AG09309 (cell line): ENCODE data around the gene PLPP1.

Experiments
- DNase-seq: peaks from one replicate; pipeline ENCODE4 v3.0.0-alpha.2; 2010; ENCODE audit warnings: low read depth
- H3K4me3 ChIP-seq: 2 replicates; pipeline ENCODE4 v1.5.1; 2011; ENCODE audit warnings: mild to moderate bottlenecking, low read depth, low read length, moderate library complexity; ENCODE audit not compliant: control insufficient read depth
- TF ChIP-seq, protein P1 (sequence below): IDR thresholded peaks from 2 replicates; pipeline ENCODE4 v1.5.1; 2011; ENCODE audit warnings: mild to moderate bottlenecking, low read depth, low read length, inconsistent platforms; ENCODE audit not compliant: insufficient read depth, control insufficient read depth; ENCODE audit errors: missing control alignments

Gene PLPP1

DNA sequence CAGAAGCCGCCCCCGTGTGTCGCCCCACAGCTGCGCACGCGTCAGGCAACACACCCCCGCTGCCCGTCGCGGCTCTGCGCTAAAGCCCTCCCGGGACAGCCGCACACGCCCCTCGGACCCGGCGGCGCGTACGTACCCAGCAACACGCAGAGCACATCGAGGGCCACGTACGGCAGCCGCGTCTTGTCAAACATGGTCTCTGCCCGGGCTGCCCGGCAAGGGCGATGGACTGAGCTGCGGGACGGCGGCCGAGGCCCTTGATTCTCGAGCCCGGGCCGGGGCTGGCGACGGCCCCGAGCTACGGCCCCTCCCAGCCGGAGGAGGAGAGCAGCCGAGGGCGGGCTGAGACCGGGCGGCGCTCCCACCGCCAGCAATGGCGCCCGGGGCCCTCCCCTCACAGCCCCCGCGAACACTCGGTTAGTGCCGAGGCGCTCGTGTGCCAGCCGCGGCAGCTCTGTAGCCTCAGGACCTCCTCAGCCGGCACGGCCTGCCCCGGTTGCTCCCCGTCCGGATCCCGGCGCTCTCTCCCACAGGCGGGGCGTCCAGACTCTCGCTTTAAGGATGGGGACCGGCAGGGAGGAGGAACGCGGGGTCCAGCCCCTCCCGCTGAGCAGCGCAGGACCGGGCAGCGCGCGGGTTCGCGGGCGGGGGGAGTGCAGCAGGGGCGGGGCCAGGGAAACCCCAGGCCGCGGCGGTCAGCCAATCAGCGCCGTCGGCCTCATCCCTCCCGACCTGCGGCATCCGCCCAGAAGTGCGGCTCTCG, at the start of gene PLPP1:
Gene PLPP1 (minus strand): TSS at position 529 of the 763 bp plus-strand sequence. CDS start 335 bp downstream, at position 194.
- peak; percentile 16 for DNase-seq
- peak within 1 kb of the TSS; percentile 61 for H3K4me3 ChIP-seq
- TF ChIP-seq, protein P1, sequence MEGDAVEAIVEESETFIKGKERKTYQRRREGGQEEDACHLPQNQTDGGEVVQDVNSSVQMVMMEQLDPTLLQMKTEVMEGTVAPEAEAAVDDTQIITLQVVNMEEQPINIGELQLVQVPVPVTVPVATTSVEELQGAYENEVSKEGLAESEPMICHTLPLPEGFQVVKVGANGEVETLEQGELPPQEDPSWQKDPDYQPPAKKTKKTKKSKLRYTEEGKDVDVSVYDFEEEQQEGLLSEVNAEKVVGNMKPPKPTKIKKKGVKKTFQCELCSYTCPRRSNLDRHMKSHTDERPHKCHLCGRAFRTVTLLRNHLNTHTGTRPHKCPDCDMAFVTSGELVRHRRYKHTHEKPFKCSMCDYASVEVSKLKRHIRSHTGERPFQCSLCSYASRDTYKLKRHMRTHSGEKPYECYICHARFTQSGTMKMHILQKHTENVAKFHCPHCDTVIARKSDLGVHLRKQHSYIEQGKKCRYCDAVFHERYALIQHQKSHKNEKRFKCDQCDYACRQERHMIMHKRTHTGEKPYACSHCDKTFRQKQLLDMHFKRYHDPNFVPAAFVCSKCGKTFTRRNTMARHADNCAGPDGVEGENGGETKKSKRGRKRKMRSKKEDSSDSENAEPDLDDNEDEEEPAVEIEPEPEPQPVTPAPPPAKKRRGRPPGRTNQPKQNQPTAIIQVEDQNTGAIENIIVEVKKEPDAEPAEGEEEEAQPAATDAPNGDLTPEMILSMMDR, result no peak

DNA sequence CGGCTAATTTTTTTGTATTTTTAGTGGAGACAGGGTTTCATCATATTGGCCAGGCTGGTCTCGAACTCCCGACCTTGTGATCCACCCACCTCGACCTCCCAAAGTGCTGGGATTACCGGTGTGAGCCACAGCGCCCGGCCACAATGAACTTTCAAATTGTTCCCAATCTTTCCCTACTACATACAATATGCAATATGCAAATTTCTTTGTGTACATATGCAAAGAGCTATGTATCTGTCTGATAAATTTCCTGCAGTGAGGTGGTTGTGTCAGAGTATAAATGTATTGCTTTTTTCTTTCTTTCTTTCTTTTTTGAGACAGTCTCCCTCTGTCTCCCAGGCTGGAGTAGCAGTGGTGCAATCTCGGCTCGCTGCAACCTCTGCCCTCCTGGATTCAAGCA, 48.8 kb upstream of the PLPP1 start:
- DNase-seq, result no peak
- TF ChIP-seq, protein P1, result no peak

DNA sequence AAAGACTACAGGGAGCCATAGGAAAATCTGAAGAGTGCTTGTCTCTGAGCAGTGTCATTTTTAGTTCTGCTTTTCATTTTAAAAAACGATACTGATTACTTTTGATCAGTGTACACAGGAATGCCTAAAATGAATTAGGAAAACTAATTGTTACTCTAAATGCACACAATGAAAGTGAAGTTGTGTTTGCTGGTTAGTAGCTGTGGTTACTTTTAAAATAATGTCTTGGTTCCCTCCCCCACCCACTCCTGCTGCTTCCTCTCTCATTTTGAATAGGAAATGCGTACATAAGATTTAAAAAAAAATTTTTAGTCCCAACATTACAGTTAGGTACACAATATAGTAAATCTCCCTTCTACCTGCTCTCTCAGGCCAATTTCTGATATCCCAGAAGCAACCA, 47.5 kb upstream of the PLPP1 start:
- TF ChIP-seq, protein P1, result no peak
- no peak for DNase-seq
- no peak overlapping the region for H3K4me3 ChIP-seq

More for the DNA sequence above, 48.8 kb upstream of the PLPP1 start:
- no peak overlapping the region for H3K4me3 ChIP-seq

DNA sequence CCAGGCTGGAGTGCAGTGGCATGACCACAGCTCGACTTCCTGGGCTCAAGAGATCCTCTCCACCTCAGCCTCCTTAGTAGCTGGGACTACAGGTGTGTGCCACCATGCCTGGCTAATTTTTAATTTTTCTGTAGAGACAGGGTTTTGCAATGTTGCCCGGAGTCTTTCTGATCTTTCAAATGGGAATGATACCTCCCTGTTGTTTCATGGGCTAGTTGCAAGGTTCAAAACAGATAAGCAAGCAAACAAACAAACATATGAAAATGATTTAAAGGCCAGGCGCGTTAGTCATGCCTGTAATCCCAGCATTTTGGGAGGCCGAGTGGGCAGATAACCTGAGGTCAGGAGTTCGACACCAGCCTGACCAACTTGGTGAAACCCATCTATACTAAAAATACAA, 45.3 kb upstream of the PLPP1 start:
- no peak overlapping the region for H3K4me3 ChIP-seq
- DNase-seq, result no peak
- TF ChIP-seq, protein P1, result no peak

DNA sequence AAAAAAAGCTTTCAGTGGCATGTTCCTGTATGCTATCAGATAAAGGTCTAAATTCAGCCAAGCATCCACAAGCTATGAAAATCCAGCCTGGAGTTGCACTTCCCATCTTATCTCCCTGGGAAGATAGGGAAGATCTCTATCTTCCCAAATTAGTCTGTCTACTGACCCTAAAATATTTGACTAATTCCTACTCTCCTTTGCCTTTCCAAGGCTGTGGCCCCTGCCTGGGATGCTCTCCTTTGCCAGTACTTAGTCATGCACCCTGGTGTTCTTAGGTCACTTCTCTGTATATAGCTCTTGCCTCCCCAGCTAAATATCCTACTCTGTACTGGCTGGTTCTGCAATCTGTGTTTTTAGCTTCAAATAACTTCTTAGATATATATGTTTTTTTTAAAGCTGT, 44.0 kb upstream of the PLPP1 start:
- H3K4me3 ChIP-seq, result no peak overlapping the region
- TF ChIP-seq, protein P1, result no peak
- DNase-seq, result no peak

DNA sequence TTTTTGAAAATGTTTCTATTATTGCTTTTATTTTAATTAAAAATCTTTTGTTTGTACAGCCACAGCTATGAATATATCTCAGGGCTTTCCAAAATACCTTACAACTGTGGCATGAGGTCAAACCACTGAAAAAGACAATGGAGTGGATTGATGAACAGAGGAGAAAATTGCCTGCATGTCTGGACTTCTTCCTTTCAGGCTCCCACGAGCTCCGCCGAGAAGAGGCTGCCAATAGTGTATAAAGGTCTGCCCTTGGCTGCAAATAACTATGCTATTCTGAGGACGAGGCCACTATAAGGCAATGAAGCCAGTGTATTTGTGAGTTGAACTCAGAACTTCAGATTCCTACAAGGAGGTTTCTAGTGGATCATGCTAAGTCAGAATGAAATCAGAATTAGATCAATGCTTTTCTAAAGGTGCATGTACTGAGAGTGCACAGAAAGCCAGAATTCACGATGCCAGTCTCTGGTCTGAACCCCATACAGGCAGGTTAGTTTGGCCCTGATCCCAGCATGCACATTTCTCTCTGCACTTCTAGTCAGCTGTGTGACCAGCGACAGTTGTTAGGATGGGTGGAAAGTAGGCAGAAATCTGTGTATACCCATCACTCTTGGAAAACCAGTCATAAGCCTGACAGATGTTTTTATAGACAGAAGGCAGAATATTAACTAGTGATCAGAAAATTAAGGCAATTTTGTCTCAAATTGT, 42.7 kb upstream of the PLPP1 start:
- DNase-seq, result no peak
- no peak overlapping the region for H3K4me3 ChIP-seq
- TF ChIP-seq, protein P1, result no peak

DNA sequence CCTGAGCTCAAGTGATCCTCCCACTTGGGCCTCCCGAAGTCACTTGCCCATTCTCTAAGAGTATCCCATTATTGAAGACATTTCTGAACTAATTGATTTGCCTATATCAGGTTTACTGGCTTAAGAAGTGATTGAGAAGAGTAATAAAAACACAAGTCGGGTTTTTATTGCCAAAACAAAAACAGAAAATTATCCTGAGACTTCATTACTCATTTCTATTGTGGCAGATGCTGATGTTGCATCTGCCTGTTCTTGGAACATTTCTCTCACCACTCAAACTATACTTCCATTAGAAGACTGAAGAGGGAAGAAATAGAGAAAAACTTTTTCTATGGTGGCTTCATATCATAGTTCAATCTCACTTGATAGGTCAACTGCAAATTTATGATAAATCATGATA, 41.9 kb upstream of the PLPP1 start:
- TF ChIP-seq, protein P1, result no peak
- DNase-seq, result no peak
- H3K4me3 ChIP-seq, result no peak overlapping the region
